Psoas muscle (tissue), 8 donors: ENCODE data around the gene MRPS35. TPM values are rescaled to one million over a fixed set of nuclear protein-coding genes. Genes with fewer than 3 reads are reported as not detected.

ENCODE experiments used
- ATAC-seq, 4 donors: fragments of 200-7000 bp; cut with Tn5 transposase; one replicate each; pipeline ENCODE4 v1.9.1; 2020; ENCODE audit warnings: moderate library complexity in 3 of 4, mild to moderate bottlenecking in 2 of 4
- DNase-seq, 2 donors: peaks; one replicate each; pipeline ENCODE4 v3.0.0-alpha.2; 2020
- H3K27ac ChIP-seq: fragments of 200-600 bp; one replicate; pipeline ENCODE4 v1.8.0; 2022
- H3K27me3 ChIP-seq, 3 donors: fragments of 200-600 bp in 1 of 3; one replicate each; pipeline versions ENCODE4 v1.6.1 to v1.8.0; 2013 to 2022; ENCODE audit warnings: low read length in 2 of 3, mild to moderate bottlenecking in 2 of 3, moderate library complexity in 1 of 3; ENCODE audit not compliant: insufficient read depth in 3 of 3
- H3K36me3 ChIP-seq, 2 donors: fragments of 200-600 bp in 1 of 2; one replicate each; pipeline versions ENCODE4 v1.6.1 to v1.8.0; 2013 to 2022; ENCODE audit warnings: low read depth in 1 of 2, mild to moderate bottlenecking in 1 of 2, moderate library complexity in 1 of 2; ENCODE audit not compliant: insufficient read depth in 1 of 2
- H3K4me1 ChIP-seq: fragments of 200-600 bp; one replicate; pipeline ENCODE4 v1.8.0; 2022
- H3K4me3 ChIP-seq: fragments of 200-600 bp; one replicate; pipeline ENCODE4 v1.8.0; 2022; ENCODE audit warnings: mild to moderate bottlenecking
- H3K9me3 ChIP-seq: fragments of 200-600 bp; one replicate; pipeline ENCODE4 v1.8.0; 2022
- CTCF ChIP-seq: fragments of 200-600 bp; IDR thresholded peaks from one replicate; pipeline ENCODE4 v1.8.0; 2022; ENCODE audit warnings: antibody characterized with exemption
- WGBS, 3 donors: extraction: QIAGEN DNeasy Blood & Tissue Kit; methylation state at CpG; one replicate each; pipeline versions ENCODE4 v1.1.6 to v1.1.7; 2013; 5-methylcytosine and 5-hydroxymethylcytosine counted together
- intact Hi-C, 2 donors: fragments of 100-400 bp; cut with DNase I; formaldehyde crosslinking; loops; one replicate each; pipeline versions ENCODE4 v1.11.0 to v1.14.2; 2022
- polyA plus RNA-seq, 3 donors: library from polyadenylated mRNA; stranded (reverse); fragments of 200-250 nt; gene quantifications; one replicate each; pipeline ENCODE4 v1.2.3, GENCODE V29; 2013
- total RNA-seq, 4 donors: library from RNA; stranded (reverse); fragmentation: NEBNext Ultra II Directional in 2 of 4; extraction: Animal tissue kit (Norgen Biotek cat#: 25700) in 2 of 4; gene quantifications; one replicate each; pipeline versions ENCODE4 v1.2.1 to v1.2.4, GENCODE V29; 2021 to 2023
- donor health status: healthy with polysubstance abuse.
- donor health status: DM: no; HTN: no; CAD: no; lungs with moderate emphysema.
- donor health status: Bipolar disorder and iron deficiency.
- donor health status: healthy.
- donor health status: DM: yes; HTN: yes; CAD: no.
- donor health status: DM: no; HTN: no; CAD: no.
- donor health status: DM: no; HTN: no; CAD: no.
- donor health status: DM: yes; HTN: yes; CAD: no.

Gene MRPS35
- total and polyA plus RNA-seq, 7 donors = 48.8 to 129 (median 64.8) TPM

- Histone ChIP-seq H3K36me3 (peaks cover 3 to 30% of the 10 kb centered on the region in 2 donors), H3K9me3 (no peaks in the 10 kb centered on the region), H3K4me3 (no peak overlapping the region), H3K27ac (no peak overlapping the region), H3K4me1 (no peaks in the 10 kb centered on the region), H3K27me3 (no peaks in the 10 kb centered on the region)
- DNase-seq (no peak), ATAC-seq (no peak)
- intact Hi-C loops = no loop called here
- 93 to 94% (median 93%) methylated on average over 7 of the region's 7 CpGs for WGBS, 3 donors
- TF ChIP-seq CTCF = no peak
Observed at GRCh38 chr12:27756670-27757195, 46.1 kb downstream of the MRPS35 start.

GRCh38 chr12:27762757-27763156 is 52.1 kb downstream of the MRPS35 start:
- no peak overlapping the region for H3K27ac ChIP-seq
- DNase-seq (no peak), ATAC-seq (no peak)
- no peaks in the 10 kb centered on the region for H3K4me1 ChIP-seq
- no peak overlapping the region for H3K4me3 ChIP-seq
- peaks cover 0 to 24% of the 10 kb centered on the region in 2 donors for H3K36me3 ChIP-seq
- H3K27me3 ChIP-seq = no peaks in the 10 kb centered on the region
- TF ChIP-seq CTCF = no peak
- intact Hi-C loops = no loop called here
- H3K9me3 ChIP-seq = no peaks in the 10 kb centered on the region
- WGBS, 3 donors = 84 to 99% (median 91%) methylated on average over 2 of the region's 2 CpGs

GRCh38 chr12:27766587-27766986 is 56.0 kb downstream of the MRPS35 start:
- TF ChIP-seq CTCF = no peak
- intact Hi-C loops = no loop called here
- no peak overlapping the region for H3K27ac ChIP-seq
- no peak overlapping the region for H3K4me3 ChIP-seq
- no peaks in the 10 kb centered on the region for H3K4me1 ChIP-seq
- WGBS, 3 donors = 89 to 94% (median 93%) methylated on average over 3 of the region's 3 CpGs
- H3K36me3 ChIP-seq = peaks cover 0 to 24% of the 10 kb centered on the region in 2 donors
- H3K9me3 ChIP-seq = no peaks in the 10 kb centered on the region
- no peak for ATAC-seq
- DNase-seq = no peak
- H3K27me3 ChIP-seq = no peaks in the 10 kb centered on the region

- intact Hi-C loops = no loop called here
- ATAC-seq = no peak
- Histone ChIP-seq H3K27ac (no peak overlapping the region), H3K4me3 (no peak overlapping the region), H3K36me3 (peaks cover 0 to 10% of the 10 kb centered on the region in 2 donors), H3K27me3 (no peaks in the 10 kb centered on the region), H3K4me1 (no peaks in the 10 kb centered on the region), H3K9me3 (no peaks in the 10 kb centered on the region)
- TF ChIP-seq CTCF = no peak
- 78 to 83% (median 83%) methylated on average over 8 of the region's 8 CpGs for WGBS, 3 donors
- DNase-seq = no peak
Observed at GRCh38 chr12:27769142-27769673, 58.6 kb downstream of the MRPS35 start.
